HepG2 (cell line): ENCODE measurements around the gene SPAG7. TPM values are rescaled to one million over a fixed set of nuclear protein-coding genes. Genes with fewer than 3 reads are reported as not detected.

Source experiments
- AKAP8 ChIP-seq: sonication (generic); formaldehyde crosslinking; IDR thresholded peaks from 2 replicates; pipeline ENCODE4 v1.5.1; 2020; ENCODE audit warnings: mild to moderate bottlenecking, missing genetic modification reagents
- ARNTL ChIP-seq: sonication (generic); formaldehyde crosslinking; IDR thresholded peaks from 2 replicates; pipeline ENCODE4 v1.4.0; 2020; ENCODE audit warnings: mild to moderate bottlenecking, missing genetic modification reagents
- BHLHE40 ChIP-seq: IDR thresholded peaks from 2 replicates; pipeline ENCODE4 v1.6.1; 2011; ENCODE audit warnings: low read length, improper control_type of control experiment
- DBP ChIP-seq: sonication (generic); formaldehyde crosslinking; IDR thresholded peaks from 2 replicates; pipeline ENCODE4 v1.4.0; 2020; ENCODE audit warnings: missing genetic modification reagents; ENCODE audit errors: not compliant biosample characterization
- IRF1 ChIP-seq: sonication (generic); formaldehyde crosslinking; IDR thresholded peaks from 2 replicates; pipeline ENCODE4 v1.4.0; 2020; ENCODE audit warnings: low read depth, mild to moderate bottlenecking, missing genetic modification reagents
- JDP2 ChIP-seq: sonication (generic); formaldehyde crosslinking; IDR thresholded peaks from 2 replicates; pipeline ENCODE4 v1.8.1; 2022; ENCODE audit warnings: missing genetic modification reagents, borderline replicate concordance
- MLLT10 ChIP-seq: sonication (generic); formaldehyde crosslinking; IDR thresholded peaks from 2 replicates; pipeline ENCODE4 v1.4.0; 2020; ENCODE audit warnings: missing genetic modification reagents
- TFDP2 ChIP-seq: sonication (generic); formaldehyde crosslinking; IDR thresholded peaks from 2 replicates; pipeline ENCODE4 v1.4.0; 2020; ENCODE audit warnings: missing genetic modification reagents
- TFE3 ChIP-seq: IDR thresholded peaks from 2 replicates; pipeline ENCODE4 v1.6.1; 2016
- U2AF2 ChIP-seq: fragments of 200-400 bp; formaldehyde crosslinking; IDR thresholded peaks from 2 replicates; pipeline ENCODE4 v1.6.1; 2017; ENCODE audit warnings: low read depth, mild to moderate bottlenecking, low read length
- ZBTB14 ChIP-seq: sonication (generic); formaldehyde crosslinking; IDR thresholded peaks from 2 replicates; pipeline ENCODE4 v1.4.0; 2020; ENCODE audit warnings: missing genetic modification reagents
- ZBTB26 ChIP-seq: IDR thresholded peaks from 2 replicates; pipeline ENCODE4 v1.6.1; 2016; ENCODE audit warnings: missing compliant biosample characterization, missing genetic modification reagents, borderline replicate concordance
- ZFP36L2 ChIP-seq: sonication (generic); formaldehyde crosslinking; IDR thresholded peaks from 2 replicates; pipeline ENCODE4 v1.4.0; 2020; ENCODE audit warnings: missing genetic modification reagents
- ZNF136 ChIP-seq: sonication (generic); formaldehyde crosslinking; IDR thresholded peaks from 2 replicates; pipeline ENCODE4 v1.8.1; 2022; ENCODE audit warnings: low read depth, mild to moderate bottlenecking, moderate library complexity, missing genetic modification reagents
- ZNF260 ChIP-seq: sonication (generic); formaldehyde crosslinking; IDR thresholded peaks from 2 replicates; pipeline ENCODE4 v1.4.0; 2020; ENCODE audit warnings: missing genetic modification reagents, low read depth, mild to moderate bottlenecking, borderline replicate concordance
- ZNF496 ChIP-seq: sonication (generic); formaldehyde crosslinking; IDR thresholded peaks from 2 replicates; pipeline ENCODE4 v1.8.1; 2023; ENCODE audit warnings: mild to moderate bottlenecking, moderate library complexity, missing genetic modification reagents; ENCODE audit not compliant: insufficient replicate concordance
- ZNF598 ChIP-seq: sonication (generic); formaldehyde crosslinking; IDR thresholded peaks from 2 replicates; pipeline ENCODE4 v1.5.1; 2020; ENCODE audit warnings: mild to moderate bottlenecking, missing genetic modification reagents, borderline replicate concordance
- ZNF749 ChIP-seq: sonication (generic); formaldehyde crosslinking; IDR thresholded peaks from 2 replicates; pipeline ENCODE4 v1.8.0; 2022; ENCODE audit warnings: mild to moderate bottlenecking, missing genetic modification reagents, moderate library complexity, borderline replicate concordance
- ZNF768 ChIP-seq: sonication (generic); formaldehyde crosslinking; IDR thresholded peaks from 2 replicates; pipeline ENCODE4 v1.4.0; 2020; ENCODE audit warnings: missing genetic modification reagents
- ZNF878 ChIP-seq: sonication (generic); formaldehyde crosslinking; IDR thresholded peaks from 2 replicates; pipeline ENCODE4 v1.8.1; 2023; ENCODE audit warnings: mild to moderate bottlenecking, missing genetic modification reagents, moderate library complexity
- ZSCAN22 ChIP-seq: sonication (generic); formaldehyde crosslinking; IDR thresholded peaks from 2 replicates; pipeline ENCODE4 v1.4.0; 2020; ENCODE audit warnings: mild to moderate bottlenecking, missing genetic modification reagents
- polyA plus RNA-seq, 8 experiments: library from polyadenylated mRNA; depleted of rRNA in 3 of 8; stranded (reverse) in 7 of 8; unstranded in 1 of 8; fragments of >200 nt; fragmentation: Illumina TruSeq in 4 of 8; extraction: Trizol in 4 of 8; gene quantifications; 2 replicates each; pipeline versions ENCODE4 v1.2.1 to v1.2.3, GENCODE V29; 2011 to 2016; ENCODE audit warnings: low read depth in 4 of 8, missing spikeins in 1 of 8, mixed read lengths in 1 of 8; ENCODE audit not compliant: insufficient read depth in 1 of 8
- total RNA-seq, 5 experiments: library from RNA; depleted of rRNA; stranded (reverse); fragments of >200 nt; fragmentation: Illumina TruSeq; extraction: Trizol; gene quantifications; 2 replicates each; pipeline ENCODE4 v1.2.3, GENCODE V29; 2016; ENCODE audit warnings: low read depth in 1 of 5

SPAG7 gene
- total and polyA plus RNA-seq, 2 of the 13 experiments (the other 11 are each of a cell fraction or from before 2014, with no cell fraction given) = 51.0 to 59.0 TPM

- TF ChIP-seq DBP (CRISPR knock-in tag) (no peak), ZNF878 (peak; percentile 67; the same call in 1 of the 2 replicates), ZFP36L2 (no peak), ZNF768 (CRISPR knock-in tag) (0 out of 2 replicates have a peak, but pooled peaks have one; percentile 8), MLLT10 (no peak), JDP2 (no peak; the same call in 1 of the 2 replicates), IRF1 (CRISPR knock-in tag) (no peak), ZNF496 (CRISPR knock-in tag) (no peak), BHLHE40 (no peak), AKAP8 (CRISPR knock-in tag) (no peak), ZNF136 (CRISPR knock-in tag) (no peak), TFDP2 (CRISPR knock-in tag) (peak; percentile 3; the same call in 1 of the 2 replicates), ZSCAN22 (CRISPR knock-in tag) (no peak), ZNF598 (CRISPR knock-in tag) (no peak), ZNF749 (CRISPR knock-in tag) (0 out of 2 replicates have a peak, but pooled peaks have one; percentile 41), TFE3 (CRISPR knock-in tag) (peak; percentile 64), ZBTB26 (CRISPR knock-in tag) (0 out of 2 replicates have a peak, but pooled peaks have one; percentile 17), ZBTB14 (no peak), U2AF2 (no peak), ZNF260 (CRISPR knock-in tag) (no peak), ARNTL (CRISPR knock-in tag) (no peak)
Observed at GRCh38 chr17:4967539-4968485, at the start of gene SPAG7 (continued).
